ENCODE measurements around the gene PEX1. TPM values are rescaled to one million over a fixed set of nuclear protein-coding genes. Genes with fewer than 3 reads are reported as not detected.

The PEX1 gene
- total and polyA plus RNA-seq, 2 of the 4 experiments (the other 2 are of a cell fraction) = 8.1 to 12.7 TPM

DNA sequence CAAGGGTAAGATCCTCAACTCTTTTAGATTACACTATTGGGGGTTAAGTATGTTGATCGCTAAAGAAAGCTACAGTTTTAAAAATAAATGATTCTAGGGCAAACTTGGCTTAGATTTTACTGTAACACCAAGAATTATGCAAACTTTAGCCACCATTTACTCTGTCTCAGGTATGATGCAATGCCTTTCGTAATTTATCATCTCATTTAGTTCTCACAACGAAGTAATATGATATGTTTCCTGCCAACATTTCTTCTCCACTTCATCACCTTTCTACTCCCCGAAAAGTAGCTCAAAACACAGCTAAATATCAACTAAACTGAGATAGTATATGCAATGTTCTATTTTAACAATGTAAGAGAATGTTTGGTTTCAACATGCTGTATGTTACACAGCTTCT is 40.8 kb upstream of the PEX1 start:
- H2AK9ac ChIP-seq (replicated peaks; ENCODE audit: low read depth, low read length, poor library complexity) = no peak overlapping the region
- no peak overlapping the region for H4K8ac ChIP-seq (ENCODE audit: low read depth in 2 of 2, low read length in 2 of 2)
- H3K4me3 ChIP-seq (ENCODE audit: insufficient read depth, low read depth, low read length) = no peak overlapping the region
- no peak overlapping the region for H3K4me2 ChIP-seq (ENCODE audit: low read depth, low read length)
- H3K23ac ChIP-seq (ENCODE audit: low read depth, low read length) = no peak overlapping the region
- no peak overlapping the region for H3K18ac ChIP-seq (ENCODE audit: low read depth, low read length)
- TF ChIP-seq SMC3 (IDR thresholded peaks at IDR 0.05; ENCODE audit: low read depth, low read length) (no peak), CEBPB (IDR thresholded peaks at IDR 0.05; ENCODE audit: low read depth, low read length) (peak; percentile 89)
- H3K27ac ChIP-seq (ENCODE audit: insufficient read depth, low read length) = no peak overlapping the region
- no peaks in the 10 kb centered on the region for H3K27me3 ChIP-seq (ENCODE audit: control insufficient read depth, insufficient read depth, low read length)
- no peak overlapping the region for H2AK5ac ChIP-seq (ENCODE audit: low read depth, low read length)
- peaks cover 8 to 26% of the 10 kb centered on the region in 2 experiments for H3K79me1 ChIP-seq (ENCODE audit: low read depth in 1 of 2, low read length in 2 of 2)
- H4K91ac ChIP-seq (ENCODE audit: insufficient read depth, low read depth, low read length) = no peak overlapping the region
- no peak overlapping the region for H2BK120ac ChIP-seq (ENCODE audit: low read depth, low read length)
- no peak overlapping the region for H2BK15ac ChIP-seq (ENCODE audit: low read depth, low read length)
- ChIA-PET POLR2A (ENCODE audit: unreplicated experiment) (no interaction called here), CTCF (interaction anchor here (1.0 kb wide), 1 partner anchor 20 kb away, joined by 4 read pairs; no protein-coding TSS in a partner anchor)
- ATAC-seq (ENCODE audit: low read depth) = no peak
- no peak overlapping the region for H3K4ac ChIP-seq (ENCODE audit: low read depth, low read length)
- intact Hi-C loops (cut with micrococcal nuclease) (no loop called here), in situ Hi-C loops (cut with MboI; ENCODE audit: low sequenced_read_pairs) (no loop called here), dilution Hi-C loops (cut with HindIII; ENCODE audit: low sequenced_read_pairs, unreplicated experiment) (no loop called here)
- H2AFZ ChIP-seq (replicated peaks; ENCODE audit: low read length, poor library complexity) = no peak overlapping the region
- H3K9me3 ChIP-seq (ENCODE audit: control insufficient read depth, insufficient read depth, low read length) = no peaks in the 10 kb centered on the region
- DNase-seq = peak; percentile 29
- no peak overlapping the region for H3K14ac ChIP-seq (replicated peaks; ENCODE audit: low read depth, low read length)
- H3K56ac ChIP-seq (ENCODE audit: extremely low read depth, insufficient read depth, low read length) = no peak overlapping the region
- no peak overlapping the region for H4K5ac ChIP-seq (ENCODE audit: low read depth, low read length)
- H2BK20ac ChIP-seq (ENCODE audit: low read depth, low read length) = no peak overlapping the region
- no peaks in the 10 kb centered on the region for H3K4me1 ChIP-seq (ENCODE audit: control insufficient read depth, insufficient read depth, low read length)
- BruUV-seq (replicated peaks) = no TSS peak
- no peak overlapping the region for H3K9ac ChIP-seq (ENCODE audit: low read depth, low read length)
- H2BK5ac ChIP-seq (ENCODE audit: low read depth, low read length, poor library complexity, severe bottlenecking) = no peak overlapping the region
- H3K9me1 ChIP-seq (ENCODE audit: insufficient read depth, low read length) = no peaks in the 10 kb centered on the region
- no peaks in the 10 kb centered on the region for H4K20me1 ChIP-seq (ENCODE audit: insufficient read depth, low read length)
- WGBS, 2 experiments (ENCODE audit: extremely low coverage in 2 of 2, insufficient read length in 1 of 2) = no CpG with 5 or more reads among the region's 4 CpGs
- peaks cover 19% of the 10 kb centered on the region for H3K36me3 ChIP-seq (ENCODE audit: control insufficient read depth, insufficient read depth, low read length)

All from IMR-90 (cell line).